Measurements from ENCODE around the gene NPPC.
A peak's percentile ranks its signal among the peaks of the same experiment; 100 is the strongest.

Gene NPPC

DNA sequence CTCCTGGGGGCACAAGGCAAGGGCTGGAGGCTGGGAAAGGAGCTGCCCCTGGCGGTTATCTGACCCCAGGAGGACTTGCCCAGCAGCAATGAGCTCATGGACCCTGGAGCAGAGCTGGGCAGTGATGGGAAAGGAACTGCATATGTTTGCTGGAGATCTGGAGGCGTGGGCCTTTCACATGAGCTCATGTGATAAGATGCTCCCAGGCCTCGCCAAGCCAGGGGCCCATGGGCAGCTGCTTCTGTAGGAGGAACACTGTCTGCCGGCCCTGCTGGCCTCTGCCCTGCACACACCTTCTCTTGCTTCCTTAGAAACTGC is 9.0 kb upstream of the NPPC start:
- no peak for DNase-seq (ENCODE audit: low read depth)

DNA sequence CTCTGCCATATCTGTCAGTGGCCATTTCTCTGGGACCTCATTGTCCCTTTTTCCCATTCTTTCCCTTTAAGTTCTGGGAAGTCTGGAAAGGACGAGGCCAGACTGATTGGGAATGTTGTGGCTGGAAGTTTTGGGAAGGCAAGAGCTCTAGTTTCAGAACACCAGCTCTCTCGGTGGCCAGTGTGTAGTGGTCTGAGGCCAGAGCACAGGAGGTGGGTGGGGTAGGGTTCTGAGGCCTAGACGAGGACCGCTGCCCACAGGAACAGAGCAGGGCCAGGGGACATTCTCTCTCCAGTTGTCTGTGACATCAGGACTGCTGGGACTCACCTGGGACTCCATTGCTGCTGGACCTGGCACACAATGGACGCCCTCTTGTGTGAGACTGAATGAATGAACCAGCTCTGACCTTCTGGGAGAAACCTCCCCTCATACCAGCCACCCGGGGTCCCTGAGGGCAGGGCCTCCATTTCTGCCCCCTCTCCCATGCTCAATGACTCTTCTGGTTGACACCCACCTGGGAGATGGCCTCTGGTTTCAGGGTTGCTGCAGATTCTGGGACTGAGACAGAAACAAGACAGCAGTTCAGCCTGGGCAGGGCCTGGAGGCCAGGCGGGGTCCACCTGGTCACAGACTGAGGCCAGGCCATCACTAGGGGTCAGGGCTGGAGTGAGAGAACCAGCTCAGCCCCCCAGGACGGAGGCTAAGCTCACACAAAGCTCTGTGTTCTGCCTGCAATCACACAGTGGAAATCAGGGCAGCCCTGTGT is 8.4 kb upstream of the NPPC start:
- DNase-seq (ENCODE audit: low read depth) = no peak

DNA sequence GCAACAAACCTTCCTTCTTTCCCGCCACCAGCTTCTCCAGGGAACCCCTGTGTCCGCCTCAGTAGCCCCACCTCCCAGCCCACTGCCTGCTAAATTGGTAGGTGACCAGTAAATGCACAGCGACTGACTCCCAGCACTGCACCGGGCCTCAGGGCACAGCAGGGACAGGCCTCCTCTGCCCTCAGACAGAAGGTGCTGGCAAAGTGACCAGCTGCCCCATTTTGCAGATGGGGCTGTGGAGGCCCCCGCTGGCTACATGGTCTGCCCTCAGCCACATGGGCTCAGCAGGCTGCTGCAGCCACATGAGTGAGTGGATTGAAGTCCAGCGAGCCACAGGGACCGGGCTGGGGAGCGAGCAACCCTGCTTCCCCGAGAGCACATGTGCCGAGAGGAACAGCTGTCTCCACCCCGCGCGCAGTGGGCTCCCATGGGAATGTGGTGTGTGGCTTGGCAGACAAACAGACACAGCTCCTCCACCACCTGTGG is 7.8 kb upstream of the NPPC start:
- DNase-seq (ENCODE audit: low read depth) = no peak

DNA sequence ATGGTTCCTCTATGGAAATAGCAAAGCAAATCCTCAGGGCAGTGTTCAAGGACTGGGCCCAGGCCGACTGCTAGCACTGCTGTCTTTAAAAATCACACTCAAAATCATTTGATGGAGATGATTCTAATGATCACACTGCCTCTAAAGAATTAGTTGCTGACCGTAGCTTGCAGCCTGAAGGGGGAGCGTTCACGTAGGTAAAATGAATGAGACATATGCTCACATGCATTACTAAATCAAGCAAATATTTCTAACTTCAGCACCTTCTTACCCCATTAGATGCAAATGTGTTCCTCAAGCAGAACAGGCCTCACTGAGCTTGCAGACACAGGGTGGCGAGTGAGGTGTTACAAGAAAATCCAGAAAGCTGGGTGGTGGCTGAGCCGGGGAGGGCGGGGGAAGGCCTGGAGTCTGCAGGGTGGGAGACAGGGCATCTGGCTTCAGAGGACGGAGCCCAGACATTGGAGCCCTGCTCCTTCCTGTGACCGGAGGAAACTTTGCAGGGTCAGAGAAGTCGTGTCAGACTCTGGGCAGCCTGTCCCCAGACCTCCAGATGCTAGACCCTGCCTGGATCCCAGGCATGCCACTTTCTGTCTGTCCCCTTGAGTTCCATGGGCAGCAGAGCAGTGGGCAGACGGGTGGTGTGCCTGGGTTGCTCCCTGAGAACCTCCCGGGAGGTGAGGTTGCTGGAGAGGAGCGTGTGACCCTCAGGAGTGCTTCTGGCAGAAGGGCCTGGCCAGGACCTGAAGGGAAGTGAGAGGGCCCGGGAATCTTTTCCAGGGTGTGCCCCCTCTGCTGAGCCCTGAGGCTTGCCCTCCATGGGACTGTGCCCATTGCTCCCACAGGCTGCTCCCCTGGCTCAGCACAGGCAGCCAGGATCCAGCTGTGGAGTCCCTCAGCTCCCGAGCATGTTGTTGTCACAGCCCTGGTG is 7.1 kb upstream of the NPPC start:
- DNase-seq (ENCODE audit: low read depth) = no peak

DNA sequence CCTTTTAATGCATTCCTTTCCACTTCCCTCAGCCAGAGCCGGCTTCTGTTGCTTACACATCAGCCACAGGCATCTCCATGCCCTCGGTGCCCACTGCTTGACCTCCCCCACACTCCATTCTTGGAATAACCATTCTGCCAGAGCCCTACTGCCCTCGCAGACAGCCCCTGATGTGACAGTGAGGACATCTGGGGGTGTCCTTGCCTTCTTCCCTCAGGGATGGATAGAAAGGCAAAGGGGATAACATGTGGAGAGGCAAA is 6.4 kb upstream of the NPPC start:
- no peak for DNase-seq (ENCODE audit: low read depth)

DNA sequence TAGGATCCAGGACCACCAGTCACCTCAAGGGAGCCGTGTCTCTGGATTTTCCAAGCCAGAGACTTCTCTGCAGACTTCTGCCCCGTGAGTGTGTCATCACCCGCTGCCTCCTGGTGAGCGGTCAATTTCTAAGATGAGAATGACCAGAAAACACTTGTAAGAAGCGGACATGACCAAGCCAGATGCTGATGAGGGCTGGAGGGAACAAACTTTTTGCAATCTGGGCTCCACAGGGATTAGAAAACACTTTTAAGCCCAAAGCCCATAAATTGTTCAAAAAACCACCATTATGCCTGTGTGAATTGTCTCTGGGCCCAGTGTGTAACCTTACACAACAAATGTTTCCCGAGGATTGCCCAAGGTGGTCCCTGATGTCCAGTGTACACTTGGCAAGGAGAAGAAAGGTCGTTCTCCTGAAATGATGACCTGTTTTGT is 5.3 kb upstream of the NPPC start:
- no peak for DNase-seq (ENCODE audit: low read depth)

DNA sequence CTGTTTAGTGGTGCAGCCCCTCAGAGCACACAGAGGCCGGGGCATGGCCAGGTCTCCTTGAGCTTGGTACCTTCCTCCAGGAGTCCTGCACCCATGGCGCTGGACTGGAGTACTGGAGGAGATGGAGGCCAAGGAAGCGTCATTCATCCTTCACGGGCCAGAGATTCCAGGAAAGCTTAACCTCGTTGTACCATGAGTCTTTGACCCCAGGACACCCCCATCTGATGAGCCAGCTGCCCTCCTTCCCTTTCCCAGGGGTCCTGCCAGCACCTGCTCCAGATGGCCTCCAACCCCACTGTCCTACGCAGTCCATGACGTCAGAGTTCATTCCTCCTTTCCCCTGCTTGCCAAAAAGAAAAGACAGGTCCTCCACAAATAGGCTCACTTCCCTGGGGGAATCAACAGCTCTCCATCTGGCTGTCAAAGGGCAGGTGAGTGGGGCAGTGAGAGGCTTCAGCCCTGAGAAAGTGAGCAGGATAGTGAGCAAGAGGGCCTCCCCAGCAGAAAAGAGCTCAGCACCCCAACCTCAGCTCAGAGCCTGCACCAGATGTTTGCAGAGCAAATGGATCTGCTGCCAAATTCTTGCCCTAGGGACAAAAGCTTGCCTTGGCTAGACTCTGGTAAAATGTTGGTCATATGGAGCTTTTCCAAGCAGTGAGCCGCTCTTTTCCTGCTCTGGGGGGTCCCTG is 4.5 kb upstream of the NPPC start:
- no peak for DNase-seq (ENCODE audit: low read depth)

DNA sequence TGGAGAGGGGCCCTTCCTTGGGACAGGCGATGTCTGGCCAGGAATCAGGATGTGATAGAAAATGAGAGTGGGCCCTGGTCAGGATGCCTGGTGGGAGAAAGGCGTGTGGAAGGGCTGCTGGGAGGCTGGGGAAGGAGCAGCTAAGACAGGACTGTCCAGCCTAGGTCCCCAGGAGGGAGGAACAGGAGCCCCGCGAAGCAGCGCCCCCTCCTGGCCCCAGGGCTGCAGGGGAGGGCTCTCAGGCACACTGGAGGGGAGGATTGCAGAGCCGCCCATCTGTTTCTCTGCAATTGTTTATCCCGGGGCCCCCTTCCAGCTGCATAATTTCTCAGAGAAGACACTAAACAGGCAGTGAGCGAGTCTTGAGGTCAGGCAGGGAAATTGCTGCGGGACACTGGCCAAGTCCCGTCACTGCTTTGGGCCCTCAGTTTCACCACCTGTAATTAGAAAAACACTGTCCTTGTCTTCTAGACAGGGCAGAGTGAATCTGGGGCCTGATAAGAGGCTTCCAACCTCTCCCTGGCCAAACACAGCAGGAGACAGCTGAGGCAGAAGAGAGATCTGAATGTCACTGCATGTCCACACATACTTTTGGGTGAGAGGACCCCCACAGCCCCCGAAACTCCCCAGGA is 3.9 kb upstream of the NPPC start:
- DNase-seq (ENCODE audit: low read depth) = no peak

DNA sequence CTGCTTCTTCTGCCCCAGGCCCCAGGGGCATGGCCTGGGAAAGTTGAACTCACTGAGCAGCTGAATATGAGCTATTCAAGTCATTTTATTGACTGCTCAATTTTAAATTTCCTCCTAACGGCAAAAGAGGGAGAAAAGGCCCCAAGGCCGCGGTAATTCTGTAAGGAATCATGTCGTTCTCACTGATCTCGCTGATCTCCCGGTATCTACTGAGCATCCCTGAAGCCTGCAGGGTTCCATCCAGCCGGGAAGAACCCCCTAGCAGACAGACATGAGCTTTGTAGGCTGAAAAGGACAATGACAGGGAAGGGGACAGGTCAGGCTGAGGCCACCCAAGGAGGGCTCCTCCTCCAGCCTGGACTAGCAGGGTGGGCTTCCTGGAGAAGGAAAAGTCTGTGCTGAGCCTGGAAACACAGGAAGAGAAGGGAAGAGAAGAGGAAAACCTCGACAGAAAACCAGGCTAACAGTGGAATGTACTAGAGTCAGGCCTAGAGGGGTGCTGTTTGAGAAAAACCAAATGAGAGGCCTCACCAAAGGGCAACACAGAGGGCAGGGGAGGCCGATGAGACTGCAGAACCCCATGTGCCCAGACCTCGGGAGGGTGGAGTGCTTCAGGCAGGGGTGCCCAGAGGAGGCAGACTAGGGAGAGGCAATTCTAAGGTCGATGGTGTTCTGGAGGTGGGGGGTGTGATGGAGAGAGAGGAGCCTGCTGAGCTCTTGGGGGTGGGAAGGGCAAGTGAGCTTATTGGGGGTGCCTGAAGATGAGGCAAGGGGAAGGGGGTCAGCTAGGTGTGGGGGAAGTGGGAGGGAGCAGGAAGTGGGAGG is 2.9 kb upstream of the NPPC start:
- no peak for DNase-seq (ENCODE audit: low read depth)

DNA sequence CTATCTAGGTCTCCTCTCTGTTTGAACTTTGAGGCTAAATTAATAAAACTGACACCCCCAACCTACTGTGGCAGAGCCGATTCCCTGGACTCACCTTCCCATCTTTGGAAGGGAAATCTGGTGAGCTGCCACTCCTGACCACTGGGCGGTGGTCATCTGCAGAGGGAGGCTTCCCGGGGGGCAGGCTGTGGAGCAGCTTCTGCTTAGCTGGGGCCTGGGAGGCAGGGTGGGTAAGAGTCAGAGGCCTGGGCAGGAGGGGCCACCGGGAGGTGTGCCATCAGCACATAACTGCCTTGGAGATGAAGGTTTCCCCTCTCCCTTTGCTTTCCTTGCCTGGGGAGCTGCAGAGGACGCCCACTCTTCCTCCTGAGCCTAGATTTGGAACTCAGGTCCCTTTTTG is 2.3 kb upstream of the NPPC start:
- DNase-seq (ENCODE audit: low read depth) = no peak

DNA sequence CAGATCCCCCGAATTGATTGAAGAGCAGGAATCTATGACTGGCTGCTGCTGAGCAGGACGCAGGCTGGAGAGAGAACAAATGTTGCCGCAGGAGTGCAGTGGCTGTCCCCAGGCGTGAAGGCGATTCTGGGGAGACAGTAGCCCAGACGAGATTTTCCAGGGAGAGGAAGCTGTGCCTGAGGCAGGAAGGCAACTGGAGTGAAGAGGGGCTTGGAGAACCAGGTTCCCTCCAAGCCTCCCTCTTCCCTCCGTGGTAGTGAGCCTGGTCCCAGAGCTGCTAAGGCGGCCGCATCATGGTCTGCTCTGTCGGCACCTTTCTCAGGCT is 1.3 kb upstream of the NPPC start:
- no peak for DNase-seq (ENCODE audit: low read depth)

DNA sequence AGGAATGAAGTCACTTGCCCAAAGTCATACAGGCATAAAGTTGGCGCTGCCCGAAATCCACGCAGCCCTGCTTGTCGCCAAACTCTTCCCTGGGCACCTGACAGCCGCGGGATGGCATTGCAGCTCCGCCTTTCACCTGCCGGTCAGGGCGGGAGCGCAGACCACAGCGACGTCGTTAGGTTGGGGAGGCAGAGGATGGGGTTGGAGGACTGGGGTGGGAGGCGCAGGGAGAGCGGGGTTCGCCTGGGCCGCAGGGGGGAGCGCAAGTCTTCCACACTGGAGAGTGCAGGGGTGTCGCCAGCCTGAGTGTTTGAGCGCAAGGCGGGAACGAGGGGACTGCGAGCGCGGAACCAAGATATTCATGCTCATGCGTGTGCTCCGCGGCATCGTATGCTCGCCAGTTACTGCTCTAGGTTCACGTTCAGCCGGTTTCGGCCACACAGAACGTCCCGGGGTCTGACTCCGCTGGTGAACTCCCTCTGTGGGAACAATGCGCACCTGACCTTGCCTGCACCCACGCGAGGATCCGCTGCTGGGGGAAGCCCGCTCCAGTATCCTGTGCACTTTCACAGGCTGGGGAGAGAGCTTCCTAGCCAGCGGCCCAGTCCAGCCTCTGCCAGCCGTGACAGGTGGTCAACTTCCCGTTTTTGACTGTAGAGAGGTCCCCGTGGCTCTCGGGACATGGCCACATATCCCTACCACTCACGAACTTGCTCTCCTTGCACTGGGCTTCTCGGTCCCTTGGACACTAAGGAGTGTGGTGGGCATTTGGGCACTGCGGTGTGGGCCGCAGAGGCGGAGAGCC is 767 bp upstream of the NPPC start:
- DNase-seq (ENCODE audit: low read depth) = no peak

DNA sequence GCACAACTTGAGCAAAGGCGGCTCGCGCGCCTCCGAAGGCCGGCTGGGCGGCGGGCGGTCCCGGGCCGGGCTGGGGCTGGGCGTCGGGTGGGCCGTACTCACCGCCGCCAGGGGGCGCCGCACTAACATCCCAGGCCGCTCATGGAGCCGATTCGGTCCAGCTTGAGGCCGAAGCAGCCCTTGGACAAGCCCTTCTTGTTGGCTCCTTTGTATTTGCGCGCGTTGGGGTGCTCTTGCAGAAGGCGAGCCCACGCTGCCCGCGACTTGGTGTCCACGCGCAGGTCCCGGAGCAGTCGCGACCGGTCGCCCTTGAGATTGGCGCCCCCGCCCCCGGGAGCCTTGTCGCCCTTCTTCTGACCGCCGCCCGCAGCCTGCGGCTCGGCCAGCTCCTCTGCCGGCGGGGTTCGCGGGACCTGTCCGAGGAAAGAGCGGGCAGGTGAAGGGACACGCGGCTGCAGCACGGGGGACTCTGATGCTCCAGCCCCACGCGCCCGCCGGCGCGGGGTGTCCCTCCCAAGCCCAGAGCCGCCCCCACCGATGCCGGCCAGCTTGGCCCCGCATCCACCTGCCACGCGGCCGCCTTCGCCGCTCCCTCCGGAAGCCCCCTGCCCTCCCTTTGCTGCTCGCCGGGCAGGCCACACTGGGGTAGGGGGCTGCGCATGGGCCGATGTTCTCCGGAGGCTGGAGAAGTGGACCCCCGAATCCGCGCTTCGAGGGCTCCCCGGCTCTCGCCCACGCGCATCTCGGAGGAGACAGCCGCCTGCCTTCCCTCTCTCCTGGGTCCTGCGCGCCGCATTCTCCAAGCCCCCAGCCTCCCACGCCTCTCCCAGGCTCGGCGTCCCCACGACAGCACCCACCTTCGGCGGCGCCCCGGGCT is 655 bp downstream of the NPPC start:
- peak; percentile 52 for DNase-seq (ENCODE audit: low read depth)

DNA sequence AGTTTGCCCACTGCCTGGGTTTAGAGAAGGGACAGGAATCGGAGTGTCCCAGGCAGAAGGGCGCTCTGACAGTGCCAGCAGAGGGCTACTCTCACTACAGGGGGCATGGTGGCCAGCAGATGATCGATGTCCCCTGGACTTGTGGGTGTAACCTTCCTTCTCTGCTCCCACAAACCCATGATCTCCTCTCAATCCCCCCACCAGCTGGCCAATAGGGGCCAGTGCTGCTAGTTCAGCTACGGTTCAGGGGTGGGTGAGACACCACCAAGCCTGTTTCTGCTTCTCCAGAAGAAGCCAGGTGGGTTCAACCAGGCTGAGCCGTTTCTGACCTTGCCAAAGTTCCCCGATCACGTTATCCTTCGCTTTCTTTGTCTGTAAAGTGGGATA is 1.3 kb downstream of the NPPC start:
- DNase-seq (ENCODE audit: low read depth) = no peak

DNA sequence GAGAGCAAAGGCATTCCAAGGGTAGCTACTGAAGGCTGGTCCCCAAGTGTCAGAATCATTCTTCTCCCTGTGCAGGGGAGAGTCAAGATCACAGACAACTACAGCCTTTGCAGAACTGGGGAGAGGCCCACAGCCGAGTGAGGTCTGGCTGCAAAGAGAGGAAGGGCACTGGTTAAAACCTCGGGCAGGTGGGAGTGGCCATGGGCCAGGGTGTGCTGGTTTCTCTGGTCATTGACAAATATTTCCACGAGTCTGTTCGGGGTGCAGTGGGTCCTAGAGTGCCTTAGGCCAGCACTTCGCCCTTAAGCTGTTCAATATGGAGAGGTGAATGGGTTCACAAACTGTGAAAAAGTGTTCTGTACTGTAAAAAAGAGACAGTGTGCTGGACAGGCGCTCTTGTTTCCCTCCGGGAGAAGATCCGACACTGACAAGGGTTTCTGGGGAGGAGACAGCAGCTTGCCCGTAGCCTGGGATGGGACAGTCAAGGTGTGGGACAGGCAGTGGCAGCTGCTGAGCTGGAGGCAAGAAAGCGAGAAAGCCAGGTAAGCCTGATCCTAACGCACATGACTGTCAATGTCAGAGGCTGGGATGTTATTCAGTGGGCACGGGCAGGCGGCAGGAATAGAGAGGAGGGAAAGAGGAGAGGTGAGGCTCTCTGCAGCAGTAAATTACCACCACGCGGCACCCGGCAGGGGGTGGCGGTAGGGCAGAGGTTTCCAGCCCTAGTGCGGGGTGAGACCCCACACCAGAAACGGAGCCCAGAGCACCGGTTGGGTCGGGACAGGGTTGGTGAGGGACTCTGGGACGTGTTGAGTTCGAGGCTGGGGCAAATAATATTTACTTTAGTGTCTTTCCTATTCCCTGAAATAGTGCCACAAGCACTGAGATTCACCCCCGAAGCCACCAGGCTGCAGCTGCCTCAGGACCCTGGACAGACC is 2.0 kb downstream of the NPPC start:
- no peak for DNase-seq (ENCODE audit: low read depth)

DNA sequence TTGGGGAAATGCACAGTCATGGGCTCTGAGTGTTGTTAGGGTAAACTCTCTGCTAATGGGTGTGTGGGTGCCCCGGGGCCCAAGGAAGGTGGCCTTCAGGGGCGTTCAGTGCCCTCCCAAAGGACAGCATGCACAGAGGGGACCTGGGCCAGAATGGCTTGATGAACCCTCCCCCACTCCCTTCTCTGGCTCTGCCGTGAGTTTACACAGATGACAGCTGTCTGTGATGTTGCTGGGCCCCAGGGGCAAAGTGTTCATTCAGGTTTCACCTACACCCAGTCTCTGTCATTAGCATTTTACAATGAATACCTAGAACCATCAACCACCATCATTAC is 3.2 kb downstream of the NPPC start:
- no peak for DNase-seq (ENCODE audit: low read depth)

DNA sequence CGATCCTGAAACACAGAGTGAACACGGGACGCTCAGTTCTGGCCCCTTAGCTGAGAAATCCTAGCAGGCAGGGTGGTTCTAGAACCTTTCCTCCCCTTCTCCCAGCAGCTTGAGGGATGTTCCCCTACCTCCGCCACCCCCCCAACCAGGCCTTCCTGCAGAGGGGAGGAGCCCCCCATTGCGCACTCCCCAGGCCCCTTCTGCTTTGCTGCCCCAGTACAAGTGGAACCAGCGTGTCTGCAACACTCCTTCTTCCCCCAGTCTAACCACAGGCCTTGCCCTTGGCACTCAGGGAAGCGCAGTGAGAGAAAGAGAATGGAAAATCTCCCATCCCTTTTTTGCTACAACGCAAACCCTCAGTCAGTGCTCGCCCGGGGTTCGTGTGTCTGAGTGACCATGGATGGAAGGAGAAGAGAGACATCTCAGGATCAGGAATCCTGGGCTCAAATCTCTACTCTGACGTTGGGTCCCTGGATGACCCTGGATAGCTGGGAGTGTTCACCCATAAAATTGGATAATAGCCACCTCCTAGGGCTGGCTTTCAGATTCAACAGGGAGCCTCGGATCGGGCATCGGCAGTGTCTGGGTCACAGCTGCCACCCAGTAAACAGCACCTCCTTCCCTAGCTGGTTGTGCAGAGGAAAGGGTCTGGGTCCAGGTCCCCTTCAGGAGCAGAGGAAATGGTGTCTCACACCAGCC is 3.7 kb downstream of the NPPC start:
- DNase-seq (ENCODE audit: low read depth) = no peak

DNA sequence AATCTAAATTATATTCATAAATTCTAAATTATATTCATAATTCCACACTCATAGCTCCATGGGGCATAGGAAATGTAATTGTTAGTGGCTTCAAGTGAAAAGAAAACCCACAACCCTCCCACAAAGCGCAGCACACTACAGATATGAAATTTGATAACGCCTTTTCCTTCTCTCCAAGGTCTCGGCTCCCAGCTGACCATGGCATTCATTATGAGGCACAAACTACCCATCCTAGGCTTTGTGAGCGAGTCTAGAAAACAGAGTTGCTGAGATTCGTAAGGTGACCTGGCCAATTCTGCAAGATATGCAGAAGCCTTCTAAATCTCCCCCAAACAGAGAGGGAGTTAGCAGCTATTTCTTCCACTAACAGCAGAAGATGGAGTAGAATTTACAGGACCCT is 5.4 kb downstream of the NPPC start:
- no peak for DNase-seq (ENCODE audit: low read depth)

Data from stimulated activated CD8-positive, alpha-beta memory T cell treated with anti-CD3 and anti-CD28 coated beads, Interleukin-7, amount 100 ng/mL, for 24 hours (primary cell).